NCI-H526 (cell line): Measurements from ENCODE around the gene ZNF3.

Experiments
- DNase-seq, 2 experiments: peaks; one replicate each; lab custom pipeline; 2025; lab: John Stamatoyannopoulos, UW

The ZNF3 gene

DNA sequence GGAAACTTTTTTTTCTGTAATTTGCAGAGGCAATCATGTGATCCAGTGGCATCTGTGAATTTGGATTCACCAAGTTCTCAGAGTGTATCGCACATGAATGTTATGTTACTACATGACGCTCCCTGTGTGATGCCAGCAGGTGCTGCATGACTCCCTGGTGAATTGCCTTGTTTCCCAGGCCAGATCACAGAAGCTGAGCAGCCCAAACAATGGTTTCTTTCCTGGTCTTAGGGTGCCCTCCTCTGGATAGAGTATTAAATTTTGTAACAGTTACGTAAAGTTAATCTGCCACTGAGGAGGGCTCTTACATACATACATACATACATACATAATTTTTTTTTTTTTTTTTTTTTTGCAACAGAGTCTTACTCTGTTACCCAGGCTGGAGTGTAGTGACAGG is 28.3 kb downstream of the ZNF3 start:
- peak; percentile 83 to 94 for DNase-seq

GRCh38 chr7:100051611-100052010 is 29.9 kb downstream of the ZNF3 start:
- DNase-seq, result no peak

DNA sequence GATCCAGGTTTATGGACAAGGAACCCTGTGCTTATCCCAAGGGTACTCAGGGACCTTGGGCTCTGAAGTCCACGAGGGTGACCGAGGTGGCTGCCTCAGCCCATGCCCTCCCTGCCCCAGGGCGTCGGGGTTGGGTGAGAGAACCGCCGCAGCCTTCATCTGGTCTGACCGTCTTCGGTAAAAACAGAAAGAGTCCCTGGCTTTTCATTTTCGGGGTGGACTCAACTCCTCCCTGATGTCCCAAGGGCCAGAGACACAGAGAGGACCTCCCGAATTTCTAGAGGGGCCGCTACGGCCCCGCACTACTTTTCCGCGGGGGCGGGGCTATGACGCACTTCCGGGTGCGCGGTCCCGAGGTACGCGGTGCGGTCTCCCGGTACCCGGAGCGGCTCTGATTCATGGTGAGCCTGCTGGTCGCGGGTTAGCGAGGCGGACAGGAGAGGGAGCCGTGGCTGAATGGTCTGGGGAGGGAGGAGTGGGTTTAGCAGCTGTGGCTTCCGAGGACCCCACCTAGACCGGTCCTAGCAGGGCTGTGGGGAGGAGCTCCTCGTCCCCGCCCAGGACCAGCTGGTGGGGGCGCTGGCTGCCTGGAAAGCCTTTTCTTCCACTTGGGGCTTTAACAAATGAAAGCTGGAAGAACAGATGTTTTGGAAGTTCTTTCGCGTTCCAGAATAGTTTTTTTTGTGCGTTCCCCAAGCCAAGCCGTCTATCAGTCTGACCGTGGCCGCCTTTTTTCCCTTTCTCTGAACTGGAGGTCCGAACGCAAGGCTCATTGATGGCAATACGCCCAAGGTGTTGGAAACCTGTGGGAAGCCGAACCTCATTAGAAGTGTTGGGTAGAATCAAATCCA is 31.9 kb downstream of the ZNF3 start, which contains the start of gene ZSCAN21:
Gene ZSCAN21, plus strand, starts transcription at position 334 of the 851 bp plus-strand sequence. CDS start 7,233 bp downstream, outside the sequence.
- peak; percentile 74 to 93 for DNase-seq

DNA sequence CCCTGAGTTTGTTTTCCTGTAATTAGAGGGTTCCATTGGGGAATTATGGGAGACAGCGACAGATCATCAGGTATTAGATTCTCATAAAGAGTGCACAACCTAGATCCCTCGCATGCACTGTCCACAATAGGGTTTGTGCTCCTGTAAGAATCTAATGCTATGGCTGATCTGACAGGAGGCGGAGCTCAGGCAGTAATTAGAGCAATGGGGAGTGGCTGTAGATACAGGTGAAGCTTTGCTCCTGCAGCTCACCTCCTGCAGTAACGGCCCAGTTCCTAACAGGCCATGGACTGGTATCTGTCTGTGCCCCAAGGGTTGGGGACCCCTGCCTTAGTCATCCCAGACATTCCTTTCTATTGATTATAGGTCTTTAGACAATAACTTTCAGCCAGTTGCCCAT is 32.8 kb downstream of the ZNF3 start:
- peak in 1 of 2 experiments; percentile 9 for DNase-seq

DNA sequence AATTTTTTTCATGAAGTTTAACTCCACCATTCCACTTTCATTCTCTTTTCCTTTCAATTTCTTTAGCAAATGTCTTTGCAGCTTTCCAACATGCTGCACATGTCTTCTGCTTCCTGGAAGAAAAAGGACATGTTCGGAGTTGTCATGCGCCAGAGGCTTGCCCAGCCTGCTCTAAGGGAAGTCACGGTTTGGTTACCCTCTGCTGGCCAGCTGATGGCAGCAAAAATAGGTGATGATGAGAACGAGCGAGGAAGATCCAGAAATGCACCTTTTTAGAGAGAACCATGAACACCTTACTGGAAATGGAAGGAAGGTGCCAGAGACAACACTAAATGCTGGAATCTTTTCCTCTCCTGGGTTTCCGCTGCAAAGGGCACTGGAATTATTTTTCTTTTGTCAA is 36.8 kb downstream of the ZNF3 start:
- DNase-seq, result peak; percentile 19 to 65

- no peak for DNase-seq
Measured at GRCh38 chr7:100040575-100040974, 40.9 kb downstream of the ZNF3 start.

DNA sequence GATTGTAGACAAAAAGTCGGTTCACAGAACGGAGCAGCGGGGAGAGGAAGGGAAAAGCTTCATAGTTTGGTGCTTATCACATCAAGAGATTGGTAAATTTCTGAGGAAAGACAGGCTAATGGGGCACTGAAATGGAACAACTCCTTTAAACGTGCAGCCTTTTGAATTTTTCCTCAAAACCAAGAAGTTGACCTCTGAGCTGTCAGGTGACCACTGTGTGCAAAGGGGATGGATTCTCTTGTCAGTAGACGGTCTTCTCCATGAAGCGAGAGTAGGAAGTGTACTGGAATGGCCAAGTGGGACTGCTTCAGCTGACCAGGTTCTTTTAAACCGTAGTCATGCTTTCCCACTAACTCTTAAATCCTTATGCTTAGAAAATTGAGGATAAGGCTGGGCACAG is 43.2 kb downstream of the ZNF3 start:
- DNase-seq, result no peak

- no peak for DNase-seq
Measured at GRCh38 chr7:100035876-100036275, 45.6 kb downstream of the ZNF3 start.

GRCh38 chr7:100034871-100035510 is 46.5 kb downstream of the ZNF3 start:
- no peak for DNase-seq

DNA sequence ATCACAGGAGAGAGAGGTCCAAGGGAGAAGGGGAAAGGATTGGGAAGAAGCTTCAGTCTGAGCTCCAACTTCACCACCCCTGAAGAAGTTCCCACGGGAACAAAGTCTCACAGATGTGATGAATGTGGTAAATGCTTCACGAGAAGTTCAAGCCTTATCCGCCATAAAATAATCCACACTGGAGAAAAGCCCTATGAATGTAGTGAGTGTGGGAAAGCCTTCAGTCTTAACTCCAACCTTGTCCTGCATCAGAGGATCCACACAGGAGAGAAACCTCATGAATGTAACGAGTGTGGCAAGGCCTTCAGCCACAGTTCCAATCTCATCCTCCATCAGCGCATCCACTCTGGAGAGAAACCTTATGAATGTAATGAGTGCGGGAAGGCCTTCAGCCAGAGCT is 48.0 kb downstream of the ZNF3 start:
- no peak for DNase-seq

DNA sequence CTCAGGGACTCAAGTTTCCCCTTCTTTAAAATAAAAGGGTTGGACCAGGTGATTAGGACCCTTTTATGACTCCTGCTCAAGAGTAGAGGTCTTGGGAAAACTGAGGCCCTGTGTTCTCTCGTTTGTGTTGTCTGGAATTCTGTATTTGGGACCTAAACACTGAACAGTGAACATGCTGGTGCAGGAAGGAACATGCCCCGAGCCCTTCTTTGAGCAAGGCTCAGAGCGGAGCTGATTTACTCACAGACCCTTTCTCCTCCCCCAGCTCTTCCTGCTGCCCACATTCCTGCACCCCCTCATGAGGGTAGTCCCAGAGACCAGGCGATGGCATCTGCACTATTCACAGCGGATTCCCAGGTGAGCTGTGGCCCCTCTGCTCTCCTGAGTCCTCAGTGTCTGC is 51.9 kb downstream of the ZNF3 start:
- DNase-seq, result no peak

DNA sequence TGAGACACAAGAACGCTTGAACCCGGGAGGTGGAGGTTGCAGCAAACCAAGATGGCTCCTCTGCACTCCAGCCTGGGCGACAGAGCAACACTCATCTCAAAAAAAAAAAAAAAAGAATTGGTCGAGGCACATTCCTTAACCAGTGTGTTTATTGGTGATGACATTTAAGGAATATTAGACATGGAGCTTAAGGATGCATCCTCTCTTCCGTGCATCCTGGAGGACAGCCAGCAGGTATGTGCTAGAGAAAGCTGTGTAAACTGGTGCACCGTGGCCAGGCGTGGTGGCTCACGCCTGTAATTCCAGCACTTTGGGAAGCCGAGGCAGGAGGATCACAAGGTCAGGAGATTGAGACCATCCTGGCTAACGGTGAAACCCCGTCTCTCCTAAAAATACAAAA is 54.3 kb downstream of the ZNF3 start:
- DNase-seq, result no peak

DNA sequence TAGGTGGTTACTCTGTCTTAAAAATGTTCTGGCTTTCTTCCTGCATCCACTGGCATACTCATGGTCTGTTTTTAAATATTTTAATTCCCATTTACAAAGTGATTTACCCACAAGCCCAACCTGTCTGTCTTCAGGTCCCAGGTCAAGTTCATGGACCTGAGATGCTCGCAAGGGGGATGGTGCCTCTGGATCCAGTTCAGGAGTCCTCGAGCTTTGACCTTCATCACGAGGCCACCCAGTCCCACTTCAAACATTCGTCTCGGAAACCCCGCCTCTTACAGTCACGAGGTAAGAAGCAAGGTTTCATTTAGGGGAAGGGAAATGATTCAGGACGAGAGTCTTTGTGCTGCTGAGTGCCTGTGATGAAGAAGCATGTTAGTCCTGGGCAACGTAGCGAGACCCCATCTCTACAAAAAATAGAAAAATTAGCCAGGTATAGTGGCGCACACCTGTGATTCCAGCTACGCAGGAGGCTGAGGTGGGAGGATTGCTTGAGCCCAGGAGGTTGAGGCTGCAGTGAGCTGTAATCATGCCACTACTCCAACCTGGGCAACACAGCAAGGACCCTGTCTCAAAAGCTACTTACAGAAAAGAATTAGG is 57.4 kb downstream of the ZNF3 start:
- DNase-seq, result no peak

GRCh38 chr7:100023526-100023925 is 58.0 kb downstream of the ZNF3 start:
- no peak for DNase-seq

DNA sequence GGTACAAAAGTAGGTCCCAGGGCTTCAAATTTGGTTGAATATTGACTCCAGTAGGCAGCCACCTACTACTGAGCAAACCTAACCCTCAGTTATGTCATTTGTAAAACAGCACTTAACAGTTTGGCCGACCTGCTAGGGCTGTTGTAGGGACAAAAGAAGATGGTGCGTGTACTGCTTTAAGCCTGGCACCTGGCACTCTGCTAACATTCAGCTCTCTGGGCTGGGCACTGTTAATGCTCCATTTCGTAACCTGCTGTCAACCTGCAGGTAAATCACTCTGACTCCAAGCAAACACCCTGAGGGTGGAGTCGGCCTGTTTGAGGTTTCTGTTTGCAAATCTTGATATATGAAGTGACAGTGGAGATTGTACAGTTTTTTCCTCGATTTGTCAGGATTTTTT is 58.9 kb downstream of the ZNF3 start:
- DNase-seq, result peak in 1 of 2 experiments; percentile 15

DNA sequence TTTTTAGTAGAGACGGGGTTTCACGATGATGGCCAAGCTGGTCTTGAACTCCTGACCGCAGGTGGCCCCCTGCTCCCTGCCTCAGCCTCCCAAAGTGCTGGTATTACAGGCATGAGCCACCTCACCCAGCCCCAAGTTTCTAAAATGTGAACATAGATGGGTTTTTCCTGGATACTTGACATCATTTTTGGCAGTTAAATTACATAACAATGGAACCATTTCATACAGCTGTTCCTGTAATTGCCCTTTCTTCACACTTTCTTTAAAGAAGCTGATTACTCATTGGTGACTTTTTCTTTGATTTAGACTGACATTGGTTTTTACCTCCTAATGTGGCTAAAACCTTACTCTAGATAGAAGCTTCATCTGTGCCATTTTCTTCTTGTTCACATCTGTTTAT is 60.2 kb downstream of the ZNF3 start:
- no peak for DNase-seq
